HepG2 (cell line): ENCODE data around the gene TRIO. TPM values are rescaled to one million over a fixed set of nuclear protein-coding genes. Genes with fewer than 3 reads are reported as not detected.

ENCODE experiments used
- ATAC-seq: fragments of 200-7000 bp; cut with Tn5 transposase; 3 replicates; pipeline ENCODE4 v1.9.1; 2020; ENCODE audit warnings: mild to moderate bottlenecking, moderate library complexity
- BruUV-seq: library from RNA; stranded (reverse); fragments of 400-500 nt; replicated peaks from 2 replicates; lab custom pipeline; 2021; lab: Mats Ljungman, UMichigan
- CTCF ChIA-PET: fragments of 300-600 bp; formaldehyde crosslinking; extraction: SDS; loops from one replicate; lab custom pipeline; 2021; ENCODE audit warnings: low total read pairs, inconsistent platforms, low intra/inter-chr PET ratio; lab: Yijun Ruan, JAX
- POLR2A ChIA-PET: fragments of 350-600 bp; sonication (Branson Sonifier 250); formaldehyde crosslinking; loops from one replicate; lab custom pipeline; 2020; ENCODE audit warnings: antibody characterized with exemption, inconsistent platforms; lab: Yijun Ruan, JAX
- DNase-seq: peaks from one replicate; pipeline ENCODE4 v3.0.0-alpha.2; 2015; ENCODE audit warnings: low spot score
- FAIRE-seq: peaks from 3 replicates; lab custom pipeline; 2011; peaks lifted over from hg19 to GRCh38; lab: Jason Lieb, UNC
- H2AFZ ChIP-seq: one replicate; pipeline ENCODE4 v1.6.1; 2011; ENCODE audit warnings: low read length, inconsistent platforms
- H3K27ac ChIP-seq: fragments of 300-600 bp; 3 replicates; pipeline ENCODE4 v1.8.0; 2011; ENCODE audit warnings: mixed run types, mild to moderate bottlenecking, mixed read lengths, low read length, inconsistent platforms; ENCODE audit not compliant: insufficient read depth; ENCODE audit errors: extremely low read length
- H3K27me3 ChIP-seq, 2 experiments: fragments of 200-600 bp in 1 of 2; 2 replicates in 1 of 2; 3 replicates in 1 of 2; pipeline versions ENCODE4 v1.6.0 to v1.8.0; 2011; ENCODE audit warnings: low read length in 2 of 2, mild to moderate bottlenecking in 2 of 2, moderate library complexity in 2 of 2, inconsistent platforms in 1 of 2; ENCODE audit not compliant: insufficient read depth in 2 of 2, control insufficient read depth in 1 of 2
- H3K36me3 ChIP-seq, 2 experiments: fragments of 200-600 bp in 1 of 2; replicated peaks in 1 of 2; 2 replicates in 1 of 2; 3 replicates in 1 of 2; pipeline versions ENCODE4 v1.5.1 to v1.8.0; 2011; ENCODE audit warnings: low read length in 2 of 2, inconsistent platforms in 1 of 2; ENCODE audit not compliant: insufficient read depth in 2 of 2, control insufficient read depth in 1 of 2
- H3K4me1 ChIP-seq: 2 replicates; pipeline ENCODE4 v1.5.1; 2012; ENCODE audit warnings: low read length, inconsistent platforms; ENCODE audit not compliant: insufficient read depth
- H3K4me2 ChIP-seq: 2 replicates; pipeline ENCODE4 v1.6.0; 2011; ENCODE audit warnings: low read depth, low read length, inconsistent platforms
- H3K4me3 ChIP-seq, 3 experiments: fragments of 200-600 bp in 1 of 3; sonication (generic), shearing (Covaris generic) in 1 of 3; replicated peaks in 1 of 3; 2 replicates each; pipeline ENCODE4 v1.5.1; 2011 to 2016; ENCODE audit warnings: low read length in 3 of 3, inconsistent platforms in 2 of 3, low read depth in 2 of 3, mild to moderate bottlenecking in 2 of 3, control low read depth in 1 of 3, mixed read lengths in 1 of 3; ENCODE audit not compliant: insufficient read depth in 1 of 3
- H3K79me2 ChIP-seq: one replicate; pipeline ENCODE4 v1.6.1; 2011; ENCODE audit warnings: low read length, inconsistent platforms; ENCODE audit not compliant: insufficient read depth
- H3K9ac ChIP-seq: 2 replicates; pipeline ENCODE4 v1.6.0; 2011; ENCODE audit warnings: mild to moderate bottlenecking, low read depth, low read length, inconsistent platforms; ENCODE audit not compliant: insufficient read depth
- H3K9me3 ChIP-seq: 2 replicates; pipeline ENCODE4 v1.5.1; 2012; ENCODE audit warnings: mild to moderate bottlenecking, low read length
- H4K20me1 ChIP-seq: 2 replicates; pipeline ENCODE4 v1.6.0; 2011; ENCODE audit warnings: inconsistent platforms, mild to moderate bottlenecking, low read length, moderate library complexity; ENCODE audit not compliant: insufficient read depth
- CHD4 ChIP-seq: fragments of 200-600 bp; sonication (generic); IDR thresholded peaks from 2 replicates; pipeline ENCODE4 v1.7.0; 2017; ENCODE audit warnings: mild to moderate bottlenecking, low read length, borderline replicate concordance
- FOSL1 ChIP-seq: sonication (generic); formaldehyde crosslinking; IDR thresholded peaks from 2 replicates; pipeline ENCODE4 v1.9.0; 2021; ENCODE audit warnings: missing genetic modification reagents, borderline replicate concordance
- FOSL2 ChIP-seq: sonication (generic); formaldehyde crosslinking; IDR thresholded peaks from 2 replicates; pipeline ENCODE4 v1.4.0; 2020; ENCODE audit warnings: missing genetic modification reagents
- GPBP1L1 ChIP-seq: sonication (generic); formaldehyde crosslinking; IDR thresholded peaks from 2 replicates; pipeline ENCODE4 v1.5.0; 2020; ENCODE audit warnings: mild to moderate bottlenecking, missing genetic modification reagents
- KAT2B ChIP-seq: fragments of 150-350 bp; IDR thresholded peaks from 2 replicates; pipeline ENCODE4 v1.6.1; 2014; ENCODE audit warnings: low read depth, low read length, borderline replicate concordance
- KLF9 ChIP-seq: IDR thresholded peaks from 2 replicates; pipeline ENCODE4 v1.6.1; 2016; ENCODE audit warnings: low read depth
- KMT2A ChIP-seq: sonication (generic); formaldehyde crosslinking; IDR thresholded peaks from 2 replicates; pipeline ENCODE4 v1.4.0; 2020; ENCODE audit warnings: missing genetic modification reagents
- MYC ChIP-seq: sonication (generic); formaldehyde crosslinking; IDR thresholded peaks from 2 replicates; pipeline ENCODE4 v1.9.0; 2021; ENCODE audit warnings: missing genetic modification reagents, borderline replicate concordance
- NR0B2 ChIP-seq: sonication (generic); formaldehyde crosslinking; IDR thresholded peaks from 2 replicates; pipeline ENCODE4 v1.4.0; 2020; ENCODE audit warnings: mild to moderate bottlenecking, missing genetic modification reagents
- NR2C2 ChIP-seq: sonication (generic); formaldehyde crosslinking; IDR thresholded peaks from 2 replicates; pipeline ENCODE4 v1.4.0; 2020; ENCODE audit warnings: missing genetic modification reagents, mild to moderate bottlenecking, moderate library complexity, borderline replicate concordance
- POLR2A ChIP-seq, 2 experiments: IDR thresholded peaks; 2 replicates each; pipeline ENCODE4 v1.6.1; 2011; ENCODE audit warnings: low read depth in 2 of 2, low read length in 2 of 2, mild to moderate bottlenecking in 1 of 2, moderate library complexity in 1 of 2; ENCODE audit not compliant: insufficient read depth in 1 of 2
- RAD21 ChIP-seq: fragments of 450-650 bp; formaldehyde crosslinking; IDR thresholded peaks from 2 replicates; pipeline ENCODE4 v1.5.0; 2020; ENCODE audit warnings: mild to moderate bottlenecking
- SOX6 ChIP-seq, 2 experiments: fragments of 450-650 bp in 1 of 2; sonication (generic) in 1 of 2; formaldehyde crosslinking in 1 of 2; IDR thresholded peaks; 2 replicates each; pipeline versions ENCODE4 v1.4.0 to v1.6.1; 2017 to 2020; ENCODE audit warnings: antibody characterized with exemption in 1 of 2, mild to moderate bottlenecking in 1 of 2, missing genetic modification reagents in 1 of 2
- SRSF4 ChIP-seq: fragments of 200-400 bp; formaldehyde crosslinking; IDR thresholded peaks from one replicate; pipeline ENCODE4 v1.6.1; 2018; ENCODE audit warnings: mild to moderate bottlenecking, low read depth, low read length, moderate library complexity; ENCODE audit not compliant: poor library complexity, severe bottlenecking
- U2AF1 ChIP-seq: fragments of 200-400 bp; formaldehyde crosslinking; optimal IDR thresholded peaks from 2 replicates; pipeline ENCODE3; 2017; ENCODE audit warnings: mild to moderate bottlenecking, low read depth, low read length
- ZNF225 ChIP-seq: sonication (generic); formaldehyde crosslinking; IDR thresholded peaks from 2 replicates; pipeline ENCODE4 v1.4.0; 2020; ENCODE audit warnings: mild to moderate bottlenecking, missing genetic modification reagents
- ZNF501 ChIP-seq: sonication (generic); formaldehyde crosslinking; IDR thresholded peaks from 2 replicates; pipeline ENCODE4 v1.5.1; 2020; ENCODE audit warnings: mild to moderate bottlenecking, moderate library complexity, missing genetic modification reagents
- ZNF776 ChIP-seq: sonication (generic); formaldehyde crosslinking; IDR thresholded peaks from 2 replicates; pipeline ENCODE4 v1.4.0; 2020; ENCODE audit warnings: mild to moderate bottlenecking, missing genetic modification reagents
- ZSCAN30 ChIP-seq: sonication (generic); formaldehyde crosslinking; IDR thresholded peaks from 2 replicates; pipeline ENCODE4 v1.5.0; 2020; ENCODE audit warnings: mild to moderate bottlenecking, missing genetic modification reagents
- WGBS: methylation state at CpG from one replicate; pipeline ENCODE4 v1.1.6; 2017; ENCODE audit warnings: low lambda C conversion rate; 5-methylcytosine and 5-hydroxymethylcytosine counted together
- in situ Hi-C: cut with HindIII; loops from 2 replicates; pipeline ENCODE4 v1.10.0; 2017; ENCODE audit warnings: low pct_unique_long_range_greater_than_20kb; ENCODE audit not compliant: extremely low pct_ligation_motif_present
- intact Hi-C: fragments of 100-400 bp; cut with micrococcal nuclease; formaldehyde crosslinking; loops from one replicate; pipeline ENCODE4 v1.10.0; 2022; ENCODE audit not compliant: unreplicated experiment
- polyA plus RNA-seq, 8 experiments: library from polyadenylated mRNA; depleted of rRNA in 3 of 8; stranded (reverse) in 7 of 8; unstranded in 1 of 8; fragments of >200 nt; fragmentation: Illumina TruSeq in 4 of 8; extraction: Trizol in 4 of 8; gene quantifications; 2 replicates each; pipeline versions ENCODE4 v1.2.1 to v1.2.3, GENCODE V29; 2011 to 2016; ENCODE audit warnings: low read depth in 4 of 8, missing spikeins in 1 of 8, mixed read lengths in 1 of 8; ENCODE audit not compliant: insufficient read depth in 1 of 8
- total RNA-seq, 5 experiments: library from RNA; depleted of rRNA; stranded (reverse); fragments of >200 nt; fragmentation: Illumina TruSeq; extraction: Trizol; gene quantifications; 2 replicates each; pipeline ENCODE4 v1.2.3, GENCODE V29; 2016; ENCODE audit warnings: low read depth in 1 of 5

TRIO gene
- total and polyA plus RNA-seq, 2 of the 13 experiments (the other 11 are each of a cell fraction or from before 2014, with no cell fraction given): 45.2 to 45.9 TPM

- ChIA-PET POLR2A (no interaction called here), CTCF (no interaction called here)
- H3K4me3 ChIP-seq: no peak overlapping the region
- H3K27me3 ChIP-seq: no peaks in the 10 kb centered on the region
- no peak overlapping the region for H3K9ac ChIP-seq
- TF ChIP-seq NR2C2 (no peak), ZNF225 (no peak), U2AF1 (no peak), SOX6 (IDR thresholded peaks at IDR 0.05) (no peak), SOX6 (CRISPR knock-in tag; IDR thresholded peaks at IDR 0.05) (no peak), ZNF501 (no peak), FOSL2 (no peak), SRSF4 (no peak), ZSCAN30 (no peak), CHD4 (no peak), ZNF776 (CRISPR knock-in tag) (no peak), NR0B2 (CRISPR knock-in tag) (no peak), FOSL1 (CRISPR knock-in tag) (no peak), KAT2B (no peak), POLR2A (IDR thresholded peaks at IDR 0.05; ENCODE audit: insufficient read depth in 1 of 2, low read depth in 2 of 2, low read length in 2 of 2) (no peak), KMT2A (no peak), GPBP1L1 (CRISPR knock-in tag) (no peak), KLF9 (CRISPR knock-in tag) (no peak), RAD21 (CRISPR knock-in tag) (no peak), MYC (no peak)
- H2AFZ ChIP-seq: no peak overlapping the region
- no peaks in the 10 kb centered on the region for H3K4me1 ChIP-seq
- no peak for FAIRE-seq
- H4K20me1 ChIP-seq: no peaks in the 10 kb centered on the region
- no peak for ATAC-seq
- WGBS: 95% methylated on average over 6 of the region's 6 CpGs
- H3K4me2 ChIP-seq: no peak overlapping the region
- H3K9me3 ChIP-seq: no peaks in the 10 kb centered on the region
- no TSS peak for BruUV-seq
- H3K36me3 ChIP-seq: peaks cover 19 to 51% of the 10 kb centered on the region in 2 experiments
- no peak overlapping the region for H3K27ac ChIP-seq
- no peak for DNase-seq
- intact Hi-C loops (no loop called here), in situ Hi-C loops (no loop called here)
- peaks cover 3% of the 10 kb centered on the region for H3K79me2 ChIP-seq
Observed at GRCh38 chr5:14404780-14405179, 261.6 kb downstream of the TRIO start.
